HCT116 (cell line): ENCODE results near the gene SPRN. TPM values are rescaled to one million over a fixed set of nuclear protein-coding genes. Genes with fewer than 3 reads are reported as not detected.

Source experiments
- ATAC-seq: fragments of 200-7000 bp; cut with Tn5 transposase; 2 replicates; pipeline ENCODE4 v1.9.1; 2020; ENCODE audit warnings: mild to moderate bottlenecking, moderate library complexity
- BruUV-seq: library from RNA; stranded (reverse); fragments of 400-500 nt; replicated peaks from 2 replicates; lab custom pipeline; 2021; lab: Mats Ljungman, UMichigan
- CTCF ChIA-PET: fragments of 300-600 bp; sonication (Branson Sonifier 250); formaldehyde crosslinking; loops from one replicate; lab custom pipeline; 2021; ENCODE audit warnings: antibody characterized with exemption; lab: Charles Lee
- POLR2A ChIA-PET: fragments of 300-600, 350-600 bp; sonication (Branson Sonifier 250); formaldehyde crosslinking; loops from one replicate; lab custom pipeline; 2021; ENCODE audit warnings: antibody characterized with exemption; lab: Charles Lee
- RAD21 ChIA-PET, 2 experiments: fragments of 300-600 bp; sonication (Branson Sonifier 250); formaldehyde crosslinking; loops; one replicate each; lab custom pipeline; 2023; ENCODE audit warnings: low total read pairs in 2 of 2; ENCODE audit not compliant: uncharacterized antibody in 2 of 2, unreplicated experiment in 2 of 2, low non-redundant PET in 1 of 2; lab: Charles Lee
- DNase-seq: peaks from one replicate; pipeline ENCODE4 v3.0.0-alpha.2; 2010; ENCODE audit warnings: low read depth, low spot score
- H2AFZ ChIP-seq: fragments of 200-600 bp; shearing (Covaris generic), sonication (generic); 2 replicates; pipeline ENCODE4 v1.6.1; 2017; ENCODE audit warnings: low read depth, mixed run types, mixed read lengths, antibody characterized with exemption, low read length; ENCODE audit not compliant: poor library complexity, severe bottlenecking
- H3K27ac ChIP-seq: 2 replicates; pipeline ENCODE4 v1.5.1; 2012; ENCODE audit warnings: low read depth, low read length
- H3K27me3 ChIP-seq: fragments of 200-600 bp; sonication (generic); 2 replicates; pipeline ENCODE4 v1.6.1; 2016; ENCODE audit warnings: mixed run types, low read length, mixed read lengths; ENCODE audit not compliant: insufficient read depth
- H3K36me3 ChIP-seq, 2 experiments: fragments of 200-500 bp in 1 of 2; fragments of 200-600 bp in 1 of 2; sonication (Bioruptor generic) in 1 of 2; sonication (generic) in 1 of 2; 2 replicates each; pipeline versions ENCODE4 v1.5.1 to v1.6.1; 2014 to 2016; ENCODE audit warnings: low read length in 2 of 2, inconsistent platforms in 1 of 2, mixed read lengths in 1 of 2, mixed run types in 1 of 2; ENCODE audit not compliant: insufficient read depth in 2 of 2, control insufficient read depth in 1 of 2
- H3K4me1 ChIP-seq, 2 experiments: fragments of 200-600 bp in 1 of 2; sonication (generic) in 1 of 2; 2 replicates each; pipeline versions ENCODE4 v1.5.1 to v1.6.1; 2012 to 2017; ENCODE audit warnings: low read length in 2 of 2, inconsistent platforms in 1 of 2, mild to moderate bottlenecking in 1 of 2, mixed read lengths in 1 of 2, mixed run types in 1 of 2, moderate library complexity in 1 of 2; ENCODE audit not compliant: insufficient read depth in 2 of 2, control insufficient read depth in 1 of 2
- H3K4me2 ChIP-seq: fragments of 200-600 bp; sonication (generic); 2 replicates; pipeline ENCODE4 v1.6.1; 2017; ENCODE audit warnings: mixed run types, low read length, mixed read lengths
- H3K4me3 ChIP-seq, 2 experiments: fragments of 200-600 bp in 1 of 2; sonication (generic) in 1 of 2; replicated peaks in 1 of 2; 2 replicates each; pipeline ENCODE4 v1.5.1; 2011 to 2016; ENCODE audit warnings: low read length in 2 of 2, control low read depth in 1 of 2, low read depth in 1 of 2, mild to moderate bottlenecking in 1 of 2, mixed read lengths in 1 of 2, mixed run types in 1 of 2
- H3K79me2 ChIP-seq: fragments of 200-600 bp; sonication (generic); 2 replicates; pipeline ENCODE4 v1.6.1; 2017; ENCODE audit warnings: mild to moderate bottlenecking, mixed run types, low read length, moderate library complexity, mixed read lengths; ENCODE audit not compliant: insufficient read depth
- H3K9ac ChIP-seq: fragments of 200-600 bp; sonication (generic); 2 replicates; pipeline ENCODE4 v1.6.1; 2016; ENCODE audit warnings: low read length, mixed read lengths
- H3K9me2 ChIP-seq: fragments of 200-600 bp; sonication (generic), shearing (Covaris generic); 2 replicates; pipeline ENCODE4 v1.6.1; 2017; ENCODE audit warnings: mixed run types, mild to moderate bottlenecking, moderate library complexity; ENCODE audit not compliant: insufficient read depth
- H3K9me3 ChIP-seq, 2 experiments: fragments of 200-500 bp in 1 of 2; fragments of 200-600 bp in 1 of 2; sonication (Bioruptor generic) in 1 of 2; sonication (generic) in 1 of 2; 2 replicates each; pipeline ENCODE4 v1.6.1; 2014 to 2017; ENCODE audit warnings: low read length in 2 of 2, mixed read lengths in 2 of 2, inconsistent platforms in 1 of 2, low read depth in 1 of 2, mild to moderate bottlenecking in 1 of 2, mixed run types in 1 of 2, moderate library complexity in 1 of 2; ENCODE audit not compliant: control insufficient read depth in 1 of 2, insufficient read depth in 1 of 2
- H4K20me1 ChIP-seq: fragments of 200-600 bp; sonication (generic), shearing (Covaris generic); 2 replicates; pipeline ENCODE4 v1.6.1; 2017; ENCODE audit warnings: mixed run types, mild to moderate bottlenecking, moderate library complexity; ENCODE audit not compliant: insufficient read depth
- ATF3 ChIP-seq: IDR thresholded peaks from 2 replicates; pipeline ENCODE4 v1.6.1; 2012
- CBX3 ChIP-seq: IDR thresholded peaks from 2 replicates; pipeline ENCODE4 v1.6.1; 2012; ENCODE audit warnings: low read depth
- CEBPB ChIP-seq: IDR thresholded peaks from 2 replicates; pipeline ENCODE4 v1.6.1; 2012; ENCODE audit warnings: low read depth
- CTCF ChIP-seq, 3 experiments: fragments of 200-600 bp in 1 of 3; sonication (generic) in 1 of 3; IDR thresholded peaks in 2 of 3; conservative IDR thresholded peaks in 1 of 3; 2 replicates each; pipeline ENCODE4 v1.5.1; 2012 to 2017; ENCODE audit warnings: low read depth in 2 of 3, low read length in 2 of 3, antibody characterized with exemption in 1 of 3, borderline replicate concordance in 1 of 3, control low read depth in 1 of 3, mild to moderate bottlenecking in 1 of 3, mixed read lengths in 1 of 3, mixed run types in 1 of 3, moderate library complexity in 1 of 3; ENCODE audit not compliant: insufficient read depth in 1 of 3
- EGR1 ChIP-seq: IDR thresholded peaks from 2 replicates; pipeline ENCODE4 v1.6.1; 2012; ENCODE audit warnings: low read depth
- ELF1 ChIP-seq: IDR thresholded peaks from 2 replicates; pipeline ENCODE4 v1.6.1; 2012; ENCODE audit warnings: low read depth, borderline replicate concordance
- EZH2phosphoT487 ChIP-seq: fragments of 200-600 bp; IDR thresholded peaks from 2 replicates; pipeline ENCODE4 v1.6.1; 2018; ENCODE audit warnings: antibody characterized with exemption, borderline replicate concordance
- FOSL1 ChIP-seq: IDR thresholded peaks from 2 replicates; pipeline ENCODE4 v1.6.1; 2012; ENCODE audit warnings: low read depth
- JUND ChIP-seq: IDR thresholded peaks from 2 replicates; pipeline ENCODE4 v1.6.1; 2012
- MAX ChIP-seq: IDR thresholded peaks from 2 replicates; pipeline ENCODE4 v1.6.1; 2012
- POLR2A ChIP-seq: IDR thresholded peaks from 2 replicates; pipeline ENCODE4 v1.7.0; 2011; ENCODE audit warnings: borderline replicate concordance; ENCODE audit not compliant: insufficient read depth, insufficient read length; ENCODE audit errors: extremely low read depth
- RAD21 ChIP-seq: IDR thresholded peaks from 2 replicates; pipeline ENCODE4 v1.6.1; 2012; ENCODE audit warnings: low read depth, mild to moderate bottlenecking
- REST ChIP-seq: IDR thresholded peaks from 2 replicates; pipeline ENCODE4 v1.6.1; 2012; ENCODE audit warnings: low read depth
- SIN3A ChIP-seq: IDR thresholded peaks from 2 replicates; pipeline ENCODE4 v1.6.1; 2012; ENCODE audit warnings: low read depth
- SP1 ChIP-seq: IDR thresholded peaks from 2 replicates; pipeline ENCODE4 v1.6.1; 2012; ENCODE audit warnings: low read depth
- SRF ChIP-seq: IDR thresholded peaks from 2 replicates; pipeline ENCODE4 v1.6.1; 2012; ENCODE audit warnings: low read depth
- YY1 ChIP-seq: IDR thresholded peaks from 2 replicates; pipeline ENCODE4 v1.6.1; 2011; ENCODE audit warnings: low read length, low read depth, moderate library complexity, mild to moderate bottlenecking; ENCODE audit not compliant: insufficient replicate concordance; ENCODE audit errors: extremely low read depth
- ZBTB33 ChIP-seq: IDR thresholded peaks from 2 replicates; pipeline ENCODE4 v1.6.1; 2011; ENCODE audit warnings: mild to moderate bottlenecking, low read length, moderate library complexity; ENCODE audit not compliant: insufficient replicate concordance; ENCODE audit errors: extremely low read depth
- ZFX ChIP-seq: fragments of 450-650 bp; IDR thresholded peaks from 2 replicates; pipeline ENCODE4 v1.6.1; 2017
- intact Hi-C: fragments of 100-400 bp; cut with micrococcal nuclease; formaldehyde crosslinking; loops from 2 replicates; pipeline ENCODE4 v1.10.0; 2022
- total RNA-seq: library from RNA; stranded (reverse); gene quantifications from one replicate; pipeline ENCODE4 v1.2.1, GENCODE V29; 2021; ENCODE audit not compliant: unreplicated experiment

Gene SPRN
- total RNA-seq, 1 experiment from 2014 or later, result not detected

GRCh38 chr10:133458021-133458709 lies 33.7 kb upstream of the SPRN start:
- Histone ChIP-seq H4K20me1 (no peaks in the 10 kb centered on the region), H3K4me2 (no peak overlapping the region), H3K4me3 (no peak overlapping the region), H3K27ac (no peak overlapping the region), H3K4me1 (no peaks in the 10 kb centered on the region), H3K9me3 (no peaks in the 10 kb centered on the region), H2AFZ (no peak overlapping the region), H3K27me3 (no peaks in the 10 kb centered on the region), H3K36me3 (no peaks in the 10 kb centered on the region), H3K9me2 (no peaks in the 10 kb centered on the region), H3K79me2 (no peaks in the 10 kb centered on the region), H3K9ac (no peak overlapping the region)
- intact Hi-C loops, result no loop called here
- no TSS peak for BruUV-seq
- TF ChIP-seq SRF, result no peak
- TF ChIP-seq EZH2phosphoT487, result no peak
- TF ChIP-seq MAX, result no peak
- TF ChIP-seq FOSL1, result no peak
- TF ChIP-seq CEBPB, result no peak
- no peak for TF ChIP-seq SP1
- TF ChIP-seq ZBTB33, result no peak
- no peak for TF ChIP-seq EGR1
- TF ChIP-seq YY1, result no peak
- no peak for TF ChIP-seq ZFX
- no peak for TF ChIP-seq POLR2A
- TF ChIP-seq CBX3, result no peak
- TF ChIP-seq REST, result no peak
- TF ChIP-seq SIN3A, result no peak
- no peak for TF ChIP-seq CTCF (IDR thresholded peaks at IDR 0.05 in 2 of 3, conservative IDR thresholded peaks at IDR 0.05 in 1 of 3; ENCODE audit: borderline replicate concordance in 1 of 3, insufficient read depth in 1 of 3, low read depth in 2 of 3, low read length in 2 of 3)
- TF ChIP-seq ATF3, result no peak
- no peak for TF ChIP-seq ELF1
- no peak for TF ChIP-seq JUND
- TF ChIP-seq RAD21, result no peak
- DNase-seq (no peak), ATAC-seq (no peak)
- ChIA-PET CTCF (no interaction called here), RAD21 (no interaction called here), POLR2A (no interaction called here)
